GM19025 (cell line): Measurements from ENCODE around the gene ARFGAP1.

ENCODE experiments used
- ATAC-seq: cut with Tn5 transposase; IDR thresholded peaks from one replicate; pipeline ENCODE4 v1.9.1; 2021; ENCODE audit warnings: mild to moderate bottlenecking, low read depth, moderate library complexity; ENCODE audit not compliant: unreplicated experiment

Gene ARFGAP1

DNA sequence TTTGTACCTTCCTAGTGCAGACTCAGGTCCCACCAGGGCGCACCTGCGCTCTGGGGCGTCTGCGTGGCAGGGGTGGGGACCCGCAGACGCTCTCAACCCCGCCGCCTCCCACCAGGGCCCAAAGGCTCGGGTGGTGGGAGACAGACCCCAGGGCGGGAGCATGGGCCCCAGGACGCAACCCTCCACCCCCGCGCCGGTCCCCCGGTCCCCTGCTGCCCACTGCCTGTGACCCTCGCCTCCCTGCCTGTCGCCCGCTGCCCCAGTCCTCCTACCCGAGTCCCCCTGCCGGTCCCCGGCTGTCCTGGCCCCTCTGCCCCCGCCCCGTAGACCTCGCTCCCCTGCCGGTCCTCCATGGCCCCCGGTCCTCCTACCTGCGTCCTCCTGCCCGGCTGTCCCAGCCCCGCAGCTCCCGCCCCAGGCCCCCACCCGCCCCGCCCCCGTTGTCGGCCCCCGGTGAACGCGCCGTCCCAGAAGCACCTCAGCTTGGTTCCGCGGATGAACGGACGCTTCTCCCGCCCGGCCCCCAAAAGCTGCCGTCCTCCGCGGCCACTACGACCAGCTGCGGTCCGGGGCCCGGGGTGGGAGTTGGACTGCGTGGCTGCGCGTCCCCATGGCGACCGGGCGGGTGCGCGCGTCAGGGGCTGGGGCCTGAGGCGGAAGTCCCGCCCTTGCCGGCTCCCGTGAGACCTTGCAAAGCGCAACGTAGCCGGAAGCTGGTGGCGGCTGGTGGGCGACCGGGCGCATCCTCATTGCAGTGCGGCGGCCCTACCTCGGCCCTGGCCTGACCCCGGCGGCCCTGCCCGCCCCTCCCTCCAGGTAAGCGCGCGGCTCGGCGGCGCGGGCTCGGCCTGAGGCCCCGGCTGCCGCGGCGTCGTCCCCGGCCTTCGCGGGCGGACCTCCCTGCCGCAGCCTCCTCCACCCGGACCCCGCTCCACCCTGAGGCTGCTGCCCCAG, at the start of gene ARFGAP1:
Gene ARFGAP1 (plus strand): TSS at position 709 of the 954 bp plus-strand sequence. CDS start 2,768 bp downstream, outside the sequence.
- ATAC-seq, result peak; percentile 84

GRCh38 chr20:63223121-63223825, 49.3 kb upstream of the ARFGAP1 start:
- ATAC-seq, result no peak

GRCh38 chr20:63223826-63224207, 48.8 kb upstream of the ARFGAP1 start:
- no peak for ATAC-seq

DNA sequence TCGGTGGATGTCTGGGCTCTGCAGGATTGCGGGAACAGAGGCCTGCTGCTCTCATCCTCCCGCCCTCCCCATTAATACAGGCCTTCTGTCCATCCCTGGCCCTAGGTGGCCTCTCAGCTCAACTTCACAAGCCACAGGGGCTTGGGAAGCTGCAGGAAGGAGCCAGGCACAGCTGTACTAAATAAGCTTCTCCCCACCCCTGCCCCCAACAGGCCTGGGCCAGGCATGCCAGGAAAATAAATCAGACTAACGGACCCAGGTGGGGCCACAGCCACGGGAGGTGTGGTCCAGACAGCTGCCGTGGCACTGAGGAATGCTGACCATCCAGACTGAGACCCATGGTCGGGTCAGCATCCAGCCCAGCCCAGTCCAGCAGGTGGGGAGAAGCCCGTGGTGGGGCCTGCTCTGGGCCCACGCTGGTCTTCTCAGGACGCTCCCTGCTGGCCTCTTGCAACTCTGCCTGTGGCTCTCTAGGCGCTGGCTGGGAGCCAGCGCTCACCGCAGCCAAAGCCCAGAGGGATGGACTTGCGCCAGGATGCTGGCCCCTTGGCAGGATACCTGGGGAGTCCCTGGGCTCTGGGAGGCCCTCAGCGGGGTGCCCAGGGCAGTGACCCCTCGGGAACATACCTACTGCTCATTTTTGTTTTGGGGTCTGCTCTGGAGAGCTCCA, 48.1 kb upstream of the ARFGAP1 start:
- no peak for ATAC-seq

GRCh38 chr20:63225082-63225454, 47.5 kb upstream of the ARFGAP1 start:
- no peak for ATAC-seq

DNA sequence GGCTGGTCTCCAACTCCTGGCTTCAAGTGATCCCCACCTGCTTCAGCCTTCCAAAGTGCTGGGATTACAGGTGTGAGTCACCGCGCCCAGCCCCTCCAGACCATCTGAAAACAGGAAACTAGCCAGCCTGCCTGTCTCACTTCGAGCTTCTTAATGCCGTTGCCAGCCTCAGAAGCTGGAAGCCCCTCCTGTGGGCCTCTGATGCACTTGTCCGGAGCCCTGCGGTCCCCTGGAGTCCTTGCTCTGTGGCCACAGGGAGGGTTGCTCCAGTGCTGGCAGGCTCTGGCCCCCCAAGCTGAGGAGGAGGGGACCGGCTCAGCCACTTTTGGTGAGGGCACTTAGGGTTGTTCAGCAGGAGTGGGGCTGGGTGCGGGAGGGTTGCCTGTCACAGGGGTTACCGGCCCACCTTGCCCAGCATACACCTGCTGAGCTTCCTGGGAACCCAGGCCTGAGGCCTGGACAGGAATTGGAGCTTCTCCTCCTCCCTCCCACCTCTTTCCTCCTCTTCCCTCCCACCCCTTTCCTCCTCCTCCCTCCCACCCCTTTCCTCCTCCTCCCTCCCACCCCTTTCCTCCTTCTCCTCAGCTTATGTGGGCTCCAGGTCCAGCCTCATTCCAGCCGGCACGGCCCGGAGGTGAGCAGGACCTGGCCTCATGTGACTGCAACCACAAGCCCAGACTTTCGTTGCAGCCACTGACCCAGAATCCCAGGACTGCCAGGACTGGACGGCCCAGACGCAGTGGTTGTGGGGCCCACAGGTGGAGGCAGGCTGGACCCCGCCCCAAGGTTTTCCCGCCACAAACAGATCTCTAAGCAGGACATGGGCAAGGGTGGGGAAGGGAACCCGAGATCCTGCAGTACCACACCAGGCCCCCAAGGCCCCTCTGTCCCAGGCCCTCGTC, 46.3 kb upstream of the ARFGAP1 start:
- no peak for ATAC-seq

DNA sequence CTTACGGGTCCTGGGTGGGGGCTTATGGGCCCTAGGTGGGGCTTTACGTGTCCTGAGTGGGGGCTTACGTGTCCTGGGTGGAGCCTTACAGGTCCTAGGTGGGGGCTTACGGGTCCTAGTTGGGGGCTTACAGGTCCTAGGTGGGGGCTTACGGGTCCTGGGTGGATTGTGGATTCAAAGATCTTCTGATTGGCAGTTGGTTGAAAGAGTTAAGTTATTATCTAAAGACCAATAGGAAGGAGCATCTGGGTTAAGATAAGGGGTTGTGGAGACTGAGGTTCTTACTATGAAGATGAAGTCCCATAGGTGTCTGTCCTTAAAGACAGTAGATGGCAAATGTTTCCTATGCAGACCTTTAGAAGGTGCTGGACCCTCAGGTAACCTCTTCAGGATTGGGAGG, 45.4 kb upstream of the ARFGAP1 start:
- no peak for ATAC-seq

GRCh38 chr20:63228806-63229205, 43.8 kb upstream of the ARFGAP1 start:
- ATAC-seq, result no peak

- no peak for ATAC-seq
Observed at GRCh38 chr20:63230800-63231268, 41.8 kb upstream of the ARFGAP1 start.

DNA sequence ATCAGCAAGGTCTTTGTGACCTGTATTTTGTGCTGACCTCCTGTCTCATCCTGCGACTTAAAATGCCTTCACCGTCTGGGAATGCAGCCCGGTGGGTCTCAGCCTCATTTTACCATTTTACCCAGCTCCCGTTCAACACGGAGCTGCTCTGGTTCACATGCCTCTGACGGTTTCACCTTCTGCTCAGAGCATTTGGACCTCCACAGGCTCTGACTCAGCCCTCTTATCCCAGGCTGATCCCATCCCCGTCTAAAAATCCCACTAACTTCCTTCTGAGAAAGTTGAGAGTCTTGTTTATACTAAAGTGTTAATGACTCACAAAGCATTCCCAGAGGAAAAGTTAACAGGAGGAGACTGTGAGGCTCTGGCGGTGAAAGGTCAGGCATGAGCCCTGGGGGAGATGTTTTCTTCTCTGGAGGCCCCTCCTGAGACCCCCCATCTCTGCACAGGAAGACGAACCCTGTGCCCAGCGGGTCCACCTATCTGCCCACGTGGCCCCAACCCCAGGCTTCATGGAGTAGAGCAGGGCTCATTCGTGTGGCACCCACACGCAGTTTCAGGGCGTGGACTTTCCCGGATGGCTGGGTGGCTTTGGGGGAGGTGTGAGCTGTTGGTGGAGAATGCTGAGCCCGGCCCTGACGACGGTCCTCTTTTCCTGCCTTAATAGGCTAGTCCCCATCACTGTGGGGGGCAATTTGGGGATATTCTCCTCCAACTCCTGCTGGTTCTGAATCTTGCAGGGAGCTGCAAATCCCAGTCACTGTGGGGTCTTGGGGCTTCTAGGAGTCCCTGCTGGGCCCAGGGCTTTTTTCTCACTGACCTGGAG, 40.2 kb upstream of the ARFGAP1 start:
- no peak for ATAC-seq

DNA sequence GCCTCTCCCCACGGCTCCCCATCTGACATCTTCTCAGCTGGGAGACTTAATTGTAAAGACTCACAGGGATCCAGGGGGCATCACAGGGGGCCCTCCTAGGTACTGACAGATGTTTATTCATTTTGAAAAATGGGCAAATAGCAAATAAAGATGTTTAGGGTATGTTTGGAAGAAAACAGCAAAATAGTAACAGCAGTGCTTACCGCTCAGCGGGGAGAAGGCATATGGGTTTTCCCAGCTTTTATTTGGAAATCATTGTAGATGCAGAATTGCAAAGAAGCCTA, 39.6 kb upstream of the ARFGAP1 start:
- no peak for ATAC-seq

GRCh38 chr20:63233924-63234323, 38.7 kb upstream of the ARFGAP1 start:
- ATAC-seq, result no peak

DNA sequence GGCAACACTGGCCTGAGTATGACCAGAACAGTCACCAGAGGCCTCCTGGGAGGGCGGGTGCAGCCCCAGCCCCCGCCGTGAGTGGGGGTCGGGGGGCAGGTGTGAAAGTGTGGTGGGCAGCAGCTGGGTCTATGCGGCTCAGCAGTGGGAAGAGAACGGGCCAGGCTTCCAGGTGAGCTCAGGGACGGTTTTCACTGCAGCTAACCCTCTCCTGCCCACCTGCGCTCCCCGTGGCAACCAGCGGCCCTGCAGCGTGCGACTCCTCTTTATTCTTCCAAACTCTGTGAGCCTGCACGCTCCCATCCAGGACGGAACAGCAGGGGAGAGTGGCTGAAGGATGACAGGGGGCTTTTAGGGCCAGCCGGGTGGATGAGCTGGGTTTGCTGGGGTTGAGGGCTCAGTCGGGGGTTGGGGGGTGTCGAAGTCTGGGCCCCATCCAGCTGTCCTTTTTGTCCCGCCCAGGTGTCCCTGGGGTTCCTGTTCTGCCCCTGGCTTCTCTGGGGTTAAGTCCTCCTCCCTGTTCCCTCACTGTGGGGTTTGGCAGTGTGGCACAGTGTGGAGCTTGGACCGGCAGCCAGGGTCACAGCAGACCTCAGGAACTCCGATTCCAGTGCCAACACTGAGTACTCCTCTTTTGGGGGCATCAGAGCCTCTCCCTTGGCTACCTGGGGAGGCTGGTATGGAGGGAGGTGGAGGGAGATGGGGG, 37.8 kb upstream of the ARFGAP1 start:
- ATAC-seq, result no peak

DNA sequence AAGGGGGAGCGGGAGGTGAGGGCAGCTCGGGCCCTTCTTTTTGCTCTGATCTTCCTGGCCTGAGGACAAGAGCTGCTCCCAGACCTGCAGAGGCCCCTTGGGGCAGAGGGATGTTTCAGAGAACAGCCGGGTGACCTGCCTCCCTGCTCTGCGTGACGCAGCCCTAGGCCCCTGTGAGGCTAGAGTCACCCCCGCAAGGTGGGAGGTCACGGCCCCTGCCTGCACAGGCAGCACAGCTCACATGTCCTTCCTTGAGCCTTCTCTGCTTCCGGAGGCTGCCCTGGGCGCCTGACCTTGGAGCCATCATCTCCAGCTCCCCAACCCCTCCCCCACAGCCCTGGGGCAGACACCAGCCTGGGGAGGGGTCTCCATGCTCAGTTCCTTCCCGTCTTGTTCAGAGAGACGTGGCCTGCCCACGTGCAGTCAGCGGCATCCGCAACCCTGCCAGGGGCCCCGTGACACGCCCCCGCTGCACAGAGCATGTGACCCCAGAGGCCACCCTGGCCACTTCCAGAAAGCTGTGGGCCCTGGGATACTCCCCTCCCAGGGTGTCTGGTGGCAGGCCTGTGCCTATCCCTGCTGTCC, 37.1 kb upstream of the ARFGAP1 start, which contains the start of gene BIRC7:
Gene BIRC7 (plus strand): TSS at position 507 of the 585 bp plus-strand sequence. CDS start 192 bp downstream, outside the sequence.
- no peak for ATAC-seq

GRCh38 chr20:63236116-63236837, 36.3 kb upstream of the ARFGAP1 start:
- no peak for ATAC-seq

GRCh38 chr20:63238031-63238430, 34.6 kb upstream of the ARFGAP1 start:
- ATAC-seq, result no peak

DNA sequence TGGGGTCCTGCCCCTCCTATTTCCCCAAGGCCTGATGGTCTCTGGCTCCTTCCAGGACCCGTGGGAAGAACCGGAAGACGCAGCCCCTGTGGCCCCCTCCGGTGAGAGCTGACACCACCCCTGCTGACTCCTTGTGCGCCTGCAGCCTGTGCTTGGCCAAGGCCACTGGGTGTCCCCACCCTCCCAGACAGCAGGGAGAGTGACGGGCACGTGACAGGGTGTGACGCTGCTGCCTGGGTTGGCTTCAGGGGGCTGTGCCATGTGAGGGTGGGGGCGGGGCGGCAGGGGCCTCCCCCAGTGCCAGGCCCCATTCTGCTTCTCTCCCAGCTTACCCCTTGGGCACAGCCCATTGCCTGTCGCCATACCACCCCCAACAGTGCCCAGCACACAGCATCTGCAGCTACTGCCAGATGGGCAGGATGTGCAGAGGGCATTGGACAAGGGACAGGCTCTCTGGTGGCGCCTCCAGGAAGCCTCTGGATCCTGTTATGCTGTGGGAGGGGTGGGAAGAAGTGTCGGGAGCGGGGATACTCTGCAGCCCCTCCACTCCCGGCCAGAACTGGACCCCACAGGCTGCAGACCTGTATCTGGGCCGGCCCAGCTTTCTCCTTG, 34.0 kb upstream of the ARFGAP1 start:
- no peak for ATAC-seq
